Right forelimb (tissue), 1 donor: ENCODE results near the gene AP2A2.

ENCODE experiments used
- DNase-seq: peaks from one replicate; pipeline ENCODE4 v3.0.0-alpha.2; 2018

AP2A2 gene

DNA sequence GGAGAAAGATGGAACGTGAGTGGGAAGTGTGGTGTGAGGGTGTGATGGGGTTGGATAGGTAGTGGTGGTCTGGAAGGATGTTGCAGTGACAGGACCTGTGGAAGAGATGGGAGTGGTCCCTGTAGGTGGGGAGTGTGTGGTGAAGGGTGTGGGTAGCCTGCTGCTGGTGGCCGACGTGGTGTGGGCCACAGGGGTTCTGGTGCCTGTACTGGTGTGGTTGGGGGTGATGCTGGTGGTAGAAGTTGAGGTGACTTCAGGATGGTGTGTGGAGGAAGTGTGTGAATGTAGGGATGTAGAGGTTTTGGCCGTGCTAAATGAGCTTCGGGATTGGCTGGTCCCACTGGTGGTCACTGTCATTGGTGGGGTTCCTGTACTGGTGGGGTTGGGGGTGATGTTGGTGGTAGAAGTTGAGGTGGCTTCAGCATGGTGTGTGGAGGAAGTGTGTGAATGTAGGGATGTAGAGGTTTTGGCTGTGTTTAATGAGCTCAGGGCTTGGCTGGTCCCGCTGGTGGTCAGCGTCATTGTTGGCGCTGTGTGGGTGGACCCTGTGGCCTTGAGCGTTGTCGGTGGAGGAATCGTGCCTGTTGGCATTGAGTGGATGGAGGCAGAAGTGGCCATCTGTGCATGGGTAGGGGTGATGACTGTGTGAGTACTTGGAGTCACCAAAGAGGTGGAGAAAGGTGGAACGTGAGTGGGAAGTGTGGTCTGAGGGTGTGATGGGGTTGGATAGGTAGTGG, 91.8 kb downstream of the AP2A2 start:
- DNase-seq, result no peak

DNA sequence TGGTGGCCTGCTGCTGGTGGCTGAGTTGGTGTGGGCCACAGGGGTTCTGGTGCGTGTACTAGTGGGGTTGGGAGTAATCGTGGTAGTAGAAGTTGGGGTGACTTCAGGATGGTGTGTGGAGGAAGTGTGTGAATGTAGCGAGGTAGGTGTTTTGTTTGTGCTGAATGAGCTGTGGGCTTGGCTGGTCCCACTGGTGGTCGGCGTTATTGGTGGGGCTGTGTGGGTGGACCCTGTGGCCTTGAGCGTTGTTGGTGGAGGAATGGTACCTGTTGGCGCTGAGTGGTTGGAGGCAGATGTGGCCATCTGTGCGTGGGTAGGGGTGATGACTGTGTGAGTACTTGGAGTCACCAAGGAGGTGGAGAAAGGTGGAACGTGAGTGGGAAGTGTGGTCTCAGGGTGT, 92.4 kb downstream of the AP2A2 start:
- DNase-seq, result no peak

DNA sequence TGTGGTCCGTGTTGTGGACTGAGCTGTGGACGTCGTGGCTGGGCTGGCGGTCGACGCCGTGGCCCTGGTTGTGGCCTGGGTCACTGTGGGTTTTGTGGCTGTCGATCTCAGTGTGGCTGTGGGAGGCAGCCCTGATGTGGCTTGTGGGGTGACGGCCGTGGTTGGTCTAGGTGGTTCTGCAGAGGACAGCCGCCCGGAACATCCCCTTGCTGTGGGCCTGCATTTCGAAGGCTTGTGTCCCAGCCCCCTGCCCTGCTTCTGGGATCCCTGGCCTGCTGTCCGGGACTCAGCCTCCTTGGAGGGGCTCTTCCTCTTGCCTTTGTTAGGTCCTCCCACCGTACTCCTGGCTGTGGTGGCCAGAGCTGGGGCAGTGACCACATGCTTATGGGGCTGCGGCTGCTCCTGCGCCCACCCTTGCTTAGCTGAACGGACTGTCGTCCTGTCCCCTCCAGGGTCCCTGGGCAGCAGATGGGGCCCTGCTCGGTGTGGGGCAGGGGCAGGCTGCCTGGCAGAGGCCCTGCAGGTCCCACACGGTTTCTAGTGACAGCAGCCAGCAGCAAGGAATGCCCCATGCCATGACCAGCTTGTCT, 93.7 kb downstream of the AP2A2 start:
- no peak for DNase-seq

- DNase-seq, result no peak
These were observed 94.7 kb downstream of the AP2A2 start for GRCh38 chr11:1020211-1020905.

DNA sequence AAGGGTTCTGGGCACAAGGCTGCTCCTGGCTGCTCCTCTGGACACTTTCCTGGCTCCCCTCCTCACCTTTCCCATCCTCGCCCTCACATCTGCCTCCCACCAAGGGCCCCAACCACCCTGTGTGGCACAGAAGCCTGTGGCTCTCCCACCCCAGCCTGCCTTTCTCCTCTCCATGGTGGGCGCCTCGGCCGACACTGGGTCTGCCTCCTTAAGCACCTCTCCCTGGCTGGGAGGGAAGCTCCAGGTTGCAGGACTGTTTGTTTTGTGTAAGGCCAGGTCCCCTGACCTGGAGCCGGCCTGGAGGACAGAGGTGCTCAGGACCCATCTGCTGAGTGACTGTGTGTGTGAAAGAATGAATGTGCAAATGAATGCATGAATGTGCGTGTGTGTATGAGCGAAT, 96.7 kb downstream of the AP2A2 start:
- DNase-seq, result no peak

DNA sequence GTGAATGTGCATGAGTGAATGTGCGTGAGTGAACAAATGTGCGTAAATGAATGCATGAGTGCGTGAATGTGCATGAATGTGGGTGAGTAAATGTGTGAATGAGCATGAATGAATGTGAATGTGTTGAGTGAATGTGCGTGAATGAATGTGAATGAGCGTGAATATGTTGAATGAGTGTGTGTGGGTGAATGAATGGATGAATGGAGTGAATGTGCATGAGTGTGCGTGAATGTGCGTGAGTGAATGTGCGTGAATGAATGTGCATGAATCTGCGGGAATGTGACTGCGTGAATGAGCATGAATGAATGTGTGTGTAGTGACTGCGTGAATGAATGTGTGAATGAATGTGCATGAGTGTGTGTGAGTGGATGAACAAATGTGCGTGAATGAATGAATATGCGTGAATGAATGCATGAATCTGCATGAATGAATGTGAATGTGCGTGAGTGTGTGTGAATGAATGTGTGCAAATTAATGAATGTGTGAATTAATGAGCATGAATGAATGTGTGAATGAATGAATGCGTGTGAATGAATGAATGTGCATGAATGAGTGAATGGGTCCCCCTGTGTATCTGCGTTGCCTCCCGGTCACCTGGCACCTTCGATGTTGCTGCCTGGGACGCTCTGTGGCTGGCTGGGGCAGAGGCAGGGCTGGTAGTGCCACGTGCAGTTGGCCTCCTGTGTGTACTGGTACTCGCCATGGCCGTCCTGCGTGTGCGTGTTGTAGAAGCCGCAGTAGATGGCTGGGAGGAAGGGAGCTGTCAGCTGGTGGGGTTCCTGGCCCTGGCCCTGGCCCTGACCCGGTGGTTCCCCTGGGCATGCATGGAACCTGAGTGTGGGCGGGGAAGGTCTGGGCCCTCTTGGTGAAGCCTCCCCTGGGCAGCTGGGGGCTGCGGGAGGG, 97.5 kb downstream of the AP2A2 start:
- no peak for DNase-seq

- no peak for DNase-seq
These were observed 98.3 kb downstream of the AP2A2 start for GRCh38 chr11:1023811-1024596.

- no peak for DNase-seq
These were observed 99.1 kb downstream of the AP2A2 start for GRCh38 chr11:1024597-1025409.

DNA sequence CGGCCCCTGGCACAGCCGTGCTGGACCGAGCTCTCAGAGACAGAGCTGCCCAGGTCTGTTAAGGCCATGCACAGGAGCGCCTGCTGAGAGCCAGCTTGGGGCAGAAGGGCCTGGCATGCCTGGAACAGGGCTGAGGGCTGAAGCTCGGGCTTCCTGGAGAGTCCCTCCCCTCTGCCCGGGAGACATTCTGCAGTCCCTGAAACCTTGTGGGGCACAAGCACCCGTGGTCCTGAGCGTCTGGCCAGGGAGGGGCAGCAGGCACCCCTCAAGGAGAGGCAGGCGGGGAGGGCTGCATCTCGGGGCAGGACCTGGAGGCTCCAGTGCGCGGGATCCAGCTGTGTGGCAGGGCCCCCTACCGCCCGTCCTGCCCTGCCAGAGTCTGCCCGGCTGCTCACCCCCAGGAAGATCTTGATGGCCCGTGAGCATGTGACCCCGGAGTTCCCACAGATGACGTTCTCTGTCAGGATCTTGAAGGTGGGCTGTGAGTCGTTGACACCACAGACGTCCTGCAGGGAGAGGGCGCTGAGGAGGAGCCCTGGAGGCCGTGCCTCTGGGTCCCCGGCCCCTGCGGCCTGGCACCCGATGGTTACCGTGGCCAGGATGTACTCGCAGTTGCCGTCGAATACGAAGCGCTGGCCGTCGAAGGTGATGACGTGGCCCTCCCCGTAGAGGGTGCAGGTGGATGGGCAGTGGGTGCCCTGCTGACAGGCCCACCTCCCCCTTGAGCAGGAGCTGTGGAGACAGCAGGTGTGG, 99.9 kb downstream of the AP2A2 start:
- no peak for DNase-seq

DNA sequence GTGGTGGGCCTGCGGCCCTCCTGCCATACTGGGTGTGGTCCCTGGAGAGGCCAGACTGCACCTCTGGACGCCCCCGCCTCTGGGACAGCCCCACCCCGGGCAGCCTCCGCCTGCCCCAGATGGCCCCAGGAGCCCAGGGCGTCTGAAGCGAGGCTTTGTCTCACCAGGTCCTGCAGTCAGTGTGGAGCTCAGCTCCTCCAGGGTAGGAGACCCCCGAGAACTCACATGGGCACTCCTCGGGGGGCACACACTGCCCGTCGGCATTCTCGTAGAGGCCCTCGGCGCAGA, 100.4 kb downstream of the AP2A2 start:
- DNase-seq, result no peak

GRCh38 chr11:1026641-1027482, 101.2 kb downstream of the AP2A2 start:
- DNase-seq, result no peak

- DNase-seq, result no peak
These were observed 102.0 kb downstream of the AP2A2 start for GRCh38 chr11:1027483-1028290.

- DNase-seq, result no peak
These were observed 102.5 kb downstream of the AP2A2 start for GRCh38 chr11:1028291-1028540.

DNA sequence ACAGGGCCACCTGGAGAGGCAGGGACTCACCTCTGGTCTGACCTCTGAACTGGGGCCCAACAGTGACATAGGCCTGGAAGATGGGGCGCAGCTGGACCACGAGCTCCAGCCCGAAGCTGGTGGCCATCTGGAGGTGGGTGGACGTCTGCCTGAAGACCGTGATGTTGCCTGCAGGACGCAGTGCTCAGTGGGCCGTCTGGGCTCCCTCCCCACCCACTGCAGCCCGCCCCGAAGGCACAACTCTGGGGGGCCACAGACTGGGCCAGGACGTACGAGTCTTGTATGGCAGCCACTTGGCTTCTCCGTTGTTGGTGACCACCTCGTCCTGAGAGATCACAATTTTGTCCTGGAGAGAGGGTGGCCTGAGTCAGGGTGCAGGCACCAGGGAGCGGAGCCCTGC, 102.9 kb downstream of the AP2A2 start:
- no peak for DNase-seq

DNA sequence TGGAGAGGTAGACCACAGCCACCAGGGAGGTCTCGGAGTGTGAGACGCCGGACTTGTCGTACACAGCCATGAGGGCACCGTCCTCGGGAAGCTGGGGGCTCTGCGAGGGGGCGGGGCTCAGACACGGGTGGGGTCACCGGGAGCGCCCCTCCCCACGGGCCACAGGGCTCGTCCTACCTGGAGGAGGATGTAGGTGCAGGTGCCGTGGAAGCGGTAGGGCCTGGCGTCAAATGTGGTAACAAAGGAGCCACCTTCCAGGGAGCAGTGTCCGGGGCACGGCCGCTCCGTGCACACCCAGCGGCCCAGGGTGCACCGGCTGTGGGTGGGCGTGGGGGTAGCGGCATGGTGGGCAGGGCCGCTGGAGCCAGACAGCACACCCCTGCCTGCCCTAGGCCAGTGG, 103.4 kb downstream of the AP2A2 start:
- DNase-seq, result no peak

- no peak for DNase-seq
These were observed 104.0 kb downstream of the AP2A2 start for GRCh38 chr11:1029654-1030053.

DNA sequence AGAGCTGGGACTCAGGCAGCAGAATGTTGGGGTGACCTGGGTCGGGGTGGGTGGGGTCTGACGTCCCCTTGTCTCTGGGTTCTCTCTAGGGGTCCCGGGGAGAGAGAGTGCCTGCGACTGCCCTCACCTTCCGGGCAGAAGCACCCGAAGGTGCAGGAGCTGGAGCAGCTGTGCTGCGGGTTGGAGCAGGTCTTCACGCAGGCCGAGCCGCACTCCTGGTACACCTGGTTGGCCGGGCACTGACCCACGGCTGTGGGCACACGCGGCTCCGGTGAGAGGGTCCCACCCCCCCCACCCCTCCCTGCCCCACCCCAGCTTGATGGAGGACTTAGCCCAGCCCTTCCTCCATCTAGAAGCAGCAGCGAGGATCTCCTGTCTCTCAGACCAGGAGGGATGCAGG, 104.4 kb downstream of the AP2A2 start:
- no peak for DNase-seq

GRCh38 chr11:1030556-1030955, 104.9 kb downstream of the AP2A2 start:
- DNase-seq, result no peak

GRCh38 chr11:1031121-1031899, 105.6 kb downstream of the AP2A2 start:
- no peak for DNase-seq
